SU-DHL-6 (cell line): Measurements from ENCODE around the gene SMAD2.

Source experiments
- CTCF ChIP-seq: fragments of 200-600 bp; sonication (generic); IDR thresholded peaks from one replicate; pipeline ENCODE4 v1.5.1; 2017; ENCODE audit warnings: antibody characterized with exemption, mild to moderate bottlenecking, low read length, moderate library complexity; ENCODE audit not compliant: insufficient read depth, poor library complexity, severe bottlenecking
- EZH2phosphoT487 ChIP-seq: fragments of 200-600 bp; sonication (generic), shearing (Covaris generic); conservative IDR thresholded peaks from 2 replicates; pipeline ENCODE4 v1.6.1; 2018; ENCODE audit warnings: mild to moderate bottlenecking, antibody characterized with exemption, low read length, moderate library complexity, mixed read lengths

GRCh38 chr18:47898696-47899095, 31.8 kb downstream of the SMAD2 start:
- TF ChIP-seq CTCF (no peak), EZH2phosphoT487 (no peak)
